SJCRH30 (cell line): ENCODE data around the gene ACMSD. TPM values are rescaled to one million over a fixed set of nuclear protein-coding genes. Genes with fewer than 3 reads are reported as not detected.
"Not testable (repeated sequence)": the region's sequence is repeated elsewhere in the genome, so short reads cannot be mapped to it uniquely, and the experiment has no call there.

Source experiments
- DNase-seq, 2 experiments: peaks; one replicate each; pipeline ENCODE4 v3.0.0-alpha.2; 2015 to 2020
- H3K27ac ChIP-seq: fragments of 250-450 bp; sonication (Bioruptor Pico); 2 replicates; pipeline ENCODE4 v1.5.1; 2020; ENCODE audit warnings: mild to moderate bottlenecking, moderate library complexity
- H3K27me3 ChIP-seq: fragments of 250-450 bp; sonication (Bioruptor Pico); 2 replicates; pipeline ENCODE4 v1.5.1; 2020; ENCODE audit warnings: mild to moderate bottlenecking, moderate library complexity
- H3K36me3 ChIP-seq: fragments of 250-450 bp; sonication (Bioruptor Pico); 2 replicates; pipeline ENCODE4 v1.5.1; 2020; ENCODE audit warnings: mild to moderate bottlenecking, moderate library complexity
- H3K4me1 ChIP-seq: fragments of 250-450 bp; sonication (Bioruptor Pico); 2 replicates; pipeline ENCODE4 v1.5.1; 2020; ENCODE audit warnings: mild to moderate bottlenecking, moderate library complexity
- H3K4me3 ChIP-seq: fragments of 250-450 bp; sonication (Bioruptor Pico); 2 replicates; pipeline ENCODE4 v1.5.1; 2020; ENCODE audit warnings: mild to moderate bottlenecking, moderate library complexity
- H3K9me3 ChIP-seq: fragments of 250-450 bp; sonication (Bioruptor Pico); replicated peaks from 2 replicates; pipeline ENCODE4 v1.5.1; 2020; ENCODE audit warnings: mild to moderate bottlenecking, moderate library complexity
- total RNA-seq: library from RNA; depleted of rRNA; stranded (reverse); fragments of >200 nt; shearing (Covaris generic); gene quantifications from 2 replicates; pipeline ENCODE4 v1.2.3, GENCODE V29; 2014

The ACMSD gene
- total RNA-seq, 1 experiment from 2014 or later: not detected

- H3K36me3 ChIP-seq: no peaks in the 10 kb centered on the region
- peaks cover 5% of the 10 kb centered on the region for H3K9me3 ChIP-seq
- no peak overlapping the region for H3K27ac ChIP-seq
- H3K4me3 ChIP-seq: no peak overlapping the region
- no peaks in the 10 kb centered on the region for H3K27me3 ChIP-seq
- no peak for DNase-seq
- H3K4me1 ChIP-seq: no peaks in the 10 kb centered on the region
Observed at GRCh38 chr2:134836986-134837385, 1.4 kb upstream of the ACMSD start.

- Histone ChIP-seq H3K4me1 (no peaks in the 10 kb centered on the region), H3K9me3 (peaks cover 5% of the 10 kb centered on the region), H3K36me3 (no peaks in the 10 kb centered on the region), H3K27ac (no peak overlapping the region), H3K27me3 (no peaks in the 10 kb centered on the region), H3K4me3 (no peak overlapping the region)
- no peak for DNase-seq
Observed at GRCh38 chr2:134839649-134840048, 1.2 kb downstream of the ACMSD start.

- no peak for DNase-seq
- H3K4me3 ChIP-seq: no peak overlapping the region
- no peaks in the 10 kb centered on the region for H3K36me3 ChIP-seq
- no peaks in the 10 kb centered on the region for H3K27me3 ChIP-seq
- H3K4me1 ChIP-seq: peaks cover 6% of the 10 kb centered on the region; the same call in 1 of the 2 replicates
- no peaks in the 10 kb centered on the region for H3K9me3 ChIP-seq
- no peak overlapping the region for H3K27ac ChIP-seq
Observed at GRCh38 chr2:134842930-134843490, 4.6 kb downstream of the ACMSD start.

DNA sequence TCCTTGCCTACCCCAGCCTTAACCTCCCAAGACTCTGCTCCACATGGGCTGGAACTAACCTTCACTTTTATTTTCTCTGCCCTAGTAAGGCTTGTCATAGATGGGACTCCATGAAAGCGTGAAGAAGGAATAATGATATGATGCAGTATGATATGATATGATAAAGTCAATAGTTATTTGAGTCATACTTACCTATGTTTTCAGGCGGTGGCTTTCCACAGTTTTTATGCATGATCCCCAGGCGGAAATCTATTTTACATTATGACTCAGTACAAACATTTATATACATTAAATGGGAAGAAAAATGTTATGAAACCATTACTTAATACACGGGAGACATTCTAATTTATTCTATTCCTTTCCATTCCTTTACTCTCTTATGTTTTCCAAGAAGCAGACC is 5.6 kb downstream of the ACMSD start:
- Histone ChIP-seq H3K27me3 (no peaks in the 10 kb centered on the region), H3K4me3 (no peak overlapping the region), H3K9me3 (no peaks in the 10 kb centered on the region; the same call in 1 of the 2 replicates), H3K27ac (no peak overlapping the region), H3K4me1 (peaks cover 6% of the 10 kb centered on the region; the same call in 1 of the 2 replicates), H3K36me3 (no peaks in the 10 kb centered on the region)
- no peak for DNase-seq

DNA sequence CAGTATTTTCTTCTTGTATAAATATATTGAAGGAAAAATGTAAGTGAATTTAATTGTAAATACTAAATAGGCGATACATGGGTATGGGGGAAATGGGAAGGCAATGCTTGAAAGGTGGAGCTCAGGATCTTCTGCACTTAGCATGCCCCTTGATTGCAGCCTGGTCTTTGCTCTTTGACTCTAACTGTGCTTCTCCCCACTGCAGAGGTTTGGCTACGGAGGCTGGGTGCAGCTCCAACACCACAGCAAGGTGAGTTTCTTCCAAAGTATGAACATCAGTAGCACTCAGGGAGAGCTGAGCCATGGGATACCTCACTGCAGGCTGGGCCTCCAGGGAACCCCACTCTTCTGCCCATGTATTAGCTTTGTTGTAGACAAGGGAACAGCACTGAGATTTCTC is 6.6 kb downstream of the ACMSD start:
- Histone ChIP-seq H3K36me3 (no peaks in the 10 kb centered on the region), H3K27ac (no peak overlapping the region), H3K27me3 (no peaks in the 10 kb centered on the region), H3K9me3 (no peaks in the 10 kb centered on the region; the same call in 1 of the 2 replicates), H3K4me3 (no peak overlapping the region), H3K4me1 (peaks cover 6% of the 10 kb centered on the region; the same call in 1 of the 2 replicates)
- no peak for DNase-seq

GRCh38 chr2:134845719-134846118 is 7.3 kb downstream of the ACMSD start:
- Histone ChIP-seq H3K36me3 (no peaks in the 10 kb centered on the region), H3K27me3 (no peaks in the 10 kb centered on the region), H3K4me1 (peaks cover 6% of the 10 kb centered on the region; the same call in 1 of the 2 replicates), H3K4me3 (no peak overlapping the region), H3K9me3 (no peaks in the 10 kb centered on the region; the same call in 1 of the 2 replicates), H3K27ac (no peak overlapping the region)
- DNase-seq: peak; percentile 21 to 48

DNA sequence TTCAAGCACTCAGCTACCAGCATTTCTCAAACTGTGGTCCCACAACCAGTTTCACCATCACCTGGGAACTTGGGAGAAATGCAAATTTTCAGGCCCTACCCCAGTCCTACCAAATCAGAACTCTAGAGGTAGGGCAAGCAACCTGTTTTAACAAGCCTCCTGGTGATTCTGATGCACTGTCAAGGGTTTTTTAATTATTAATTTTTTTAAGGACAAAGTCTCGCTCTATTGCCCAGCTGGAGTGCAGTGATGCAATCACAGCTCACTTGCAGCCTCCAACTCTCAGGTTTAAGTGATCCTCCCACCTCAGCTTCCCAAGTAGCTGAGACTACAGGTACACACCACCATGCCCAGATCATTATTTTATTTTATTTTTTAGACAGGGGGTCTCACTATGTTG is 7.8 kb downstream of the ACMSD start:
- H3K36me3 ChIP-seq: no peaks in the 10 kb centered on the region
- H3K9me3 ChIP-seq: no peaks in the 10 kb centered on the region; the same call in 1 of the 2 replicates
- no peak overlapping the region for H3K4me3 ChIP-seq
- no peak overlapping the region for H3K27ac ChIP-seq
- H3K4me1 ChIP-seq: peaks cover 6% of the 10 kb centered on the region; the same call in 1 of the 2 replicates
- no peaks in the 10 kb centered on the region for H3K27me3 ChIP-seq
- no peak for DNase-seq

GRCh38 chr2:134847582-134847981 is 9.2 kb downstream of the ACMSD start:
- not testable (repeated sequence) for H3K4me3 ChIP-seq

GRCh38 chr2:134852518-134852917 is 14.1 kb downstream of the ACMSD start:
- Histone ChIP-seq H3K27ac (no peak overlapping the region), H3K4me1 (no peaks in the 10 kb centered on the region), H3K4me3 (no peak overlapping the region), H3K27me3 (no peaks in the 10 kb centered on the region), H3K36me3 (no peaks in the 10 kb centered on the region), H3K9me3 (no peaks in the 10 kb centered on the region; the same call in 1 of the 2 replicates)
- DNase-seq: peak in 1 of 2 experiments; percentile 15

More at GRCh38 chr2:134847582-134847981, 9.2 kb downstream of the ACMSD start:
- not testable (repeated sequence) for H3K27me3 ChIP-seq, H3K4me1 ChIP-seq, H3K27ac ChIP-seq, DNase-seq, H3K36me3 ChIP-seq, H3K9me3 ChIP-seq

DNA sequence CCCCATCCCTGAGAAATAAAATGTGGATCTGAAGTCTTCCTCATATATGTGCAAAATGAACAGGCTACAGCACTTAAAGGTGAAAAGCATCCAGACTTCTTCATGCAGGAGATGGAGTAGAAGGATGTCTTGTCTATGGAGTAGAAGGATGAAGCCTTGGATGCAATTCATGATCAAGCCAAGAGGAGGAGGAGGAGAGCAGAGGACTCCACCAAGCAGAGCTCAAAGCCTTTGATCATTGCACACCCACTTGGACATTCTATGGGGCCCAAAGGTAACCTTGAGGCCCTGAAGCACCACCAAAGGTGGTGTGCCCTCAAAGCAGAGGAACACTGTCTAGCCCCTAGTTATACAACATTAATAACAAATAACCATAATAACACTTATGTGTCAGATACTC is 17.3 kb downstream of the ACMSD start:
- no peaks in the 10 kb centered on the region for H3K9me3 ChIP-seq
- no peak overlapping the region for H3K4me3 ChIP-seq
- no peaks in the 10 kb centered on the region for H3K4me1 ChIP-seq
- DNase-seq: no peak
- H3K27me3 ChIP-seq: no peaks in the 10 kb centered on the region
- H3K27ac ChIP-seq: no peak overlapping the region
- H3K36me3 ChIP-seq: no peaks in the 10 kb centered on the region

GRCh38 chr2:134858245-134858644 is 19.8 kb downstream of the ACMSD start:
- Histone ChIP-seq H3K27ac (no peak overlapping the region), H3K4me3 (no peak overlapping the region), H3K27me3 (no peaks in the 10 kb centered on the region), H3K36me3 (no peaks in the 10 kb centered on the region), H3K4me1 (no peaks in the 10 kb centered on the region), H3K9me3 (no peaks in the 10 kb centered on the region)
- no peak for DNase-seq

DNA sequence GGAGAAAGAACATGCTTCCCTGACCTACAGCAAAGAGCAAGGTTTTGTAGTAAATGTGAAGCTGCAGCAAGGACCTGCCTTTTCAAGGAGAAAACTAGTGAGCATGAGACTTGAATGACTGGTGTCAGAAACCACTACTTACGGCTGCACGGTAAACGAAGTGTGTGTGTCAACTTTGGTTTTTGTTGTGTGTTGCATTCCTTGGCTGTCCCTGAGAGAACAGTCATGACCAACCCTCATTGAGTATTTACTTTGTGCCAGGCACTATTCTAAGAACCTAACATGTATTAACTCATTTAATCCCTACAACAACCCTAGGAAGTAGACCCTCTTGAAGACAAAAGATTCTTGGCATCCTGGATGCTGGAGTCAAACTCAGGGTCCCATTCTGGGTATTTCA is 22.8 kb downstream of the ACMSD start:
- H3K4me1 ChIP-seq: no peaks in the 10 kb centered on the region
- no peak for DNase-seq
- H3K4me3 ChIP-seq: no peak overlapping the region

DNA sequence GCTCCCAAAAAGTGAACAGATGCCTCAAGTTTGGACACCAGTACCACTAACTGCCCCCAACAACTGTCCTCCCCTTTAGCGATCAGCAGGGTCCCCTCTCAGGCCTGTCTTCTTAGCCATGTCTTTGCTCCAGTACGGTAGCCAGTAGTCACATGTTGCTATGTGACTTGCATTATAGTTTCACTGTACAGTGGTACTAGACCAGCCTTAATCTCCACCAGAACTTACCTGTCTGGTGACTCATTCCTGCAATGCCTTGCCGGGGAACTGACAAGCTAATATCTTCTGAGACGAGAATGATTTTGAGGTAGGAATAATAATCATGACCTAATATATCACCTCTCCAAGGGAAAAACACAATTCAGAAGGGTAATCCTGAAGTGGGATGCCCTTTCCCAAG is 23.7 kb downstream of the ACMSD start:
- no peak for DNase-seq
- Histone ChIP-seq H3K27me3 (no peaks in the 10 kb centered on the region), H3K4me3 (no peak overlapping the region), H3K36me3 (no peaks in the 10 kb centered on the region), H3K27ac (no peak overlapping the region), H3K9me3 (no peaks in the 10 kb centered on the region), H3K4me1 (no peaks in the 10 kb centered on the region)

More for the DNA sequence above, 22.8 kb downstream of the ACMSD start:
- no peaks in the 10 kb centered on the region for H3K9me3 ChIP-seq
- H3K36me3 ChIP-seq: no peaks in the 10 kb centered on the region
- no peaks in the 10 kb centered on the region for H3K27me3 ChIP-seq
- no peak overlapping the region for H3K27ac ChIP-seq

- no peaks in the 10 kb centered on the region for H3K36me3 ChIP-seq
- H3K9me3 ChIP-seq: no peaks in the 10 kb centered on the region
- H3K4me1 ChIP-seq: no peaks in the 10 kb centered on the region
- no peak overlapping the region for H3K27ac ChIP-seq
- H3K4me3 ChIP-seq: no peak overlapping the region
- H3K27me3 ChIP-seq: no peaks in the 10 kb centered on the region
- DNase-seq: no peak
Observed at GRCh38 chr2:134862674-134863073, 24.3 kb downstream of the ACMSD start.

GRCh38 chr2:134863446-134863845 is 25.0 kb downstream of the ACMSD start:
- no peaks in the 10 kb centered on the region for H3K36me3 ChIP-seq

More at GRCh38 chr2:134863446-134863845, 25.0 kb downstream of the ACMSD start:
- H3K27ac ChIP-seq: no peak overlapping the region
- H3K4me3 ChIP-seq: no peak overlapping the region
- H3K27me3 ChIP-seq: no peaks in the 10 kb centered on the region
- no peaks in the 10 kb centered on the region for H3K9me3 ChIP-seq
- no peaks in the 10 kb centered on the region for H3K4me1 ChIP-seq
- DNase-seq: no peak
